Measurements from ENCODE around the gene NDUFV3. TPM values are rescaled to one million over a fixed set of nuclear protein-coding genes. Genes with fewer than 3 reads are reported as not detected.

The NDUFV3 gene
- total RNA-seq, 3 donors from 2014 or later = 49.9 to 62.9 (median 51.1) TPM

DNA sequence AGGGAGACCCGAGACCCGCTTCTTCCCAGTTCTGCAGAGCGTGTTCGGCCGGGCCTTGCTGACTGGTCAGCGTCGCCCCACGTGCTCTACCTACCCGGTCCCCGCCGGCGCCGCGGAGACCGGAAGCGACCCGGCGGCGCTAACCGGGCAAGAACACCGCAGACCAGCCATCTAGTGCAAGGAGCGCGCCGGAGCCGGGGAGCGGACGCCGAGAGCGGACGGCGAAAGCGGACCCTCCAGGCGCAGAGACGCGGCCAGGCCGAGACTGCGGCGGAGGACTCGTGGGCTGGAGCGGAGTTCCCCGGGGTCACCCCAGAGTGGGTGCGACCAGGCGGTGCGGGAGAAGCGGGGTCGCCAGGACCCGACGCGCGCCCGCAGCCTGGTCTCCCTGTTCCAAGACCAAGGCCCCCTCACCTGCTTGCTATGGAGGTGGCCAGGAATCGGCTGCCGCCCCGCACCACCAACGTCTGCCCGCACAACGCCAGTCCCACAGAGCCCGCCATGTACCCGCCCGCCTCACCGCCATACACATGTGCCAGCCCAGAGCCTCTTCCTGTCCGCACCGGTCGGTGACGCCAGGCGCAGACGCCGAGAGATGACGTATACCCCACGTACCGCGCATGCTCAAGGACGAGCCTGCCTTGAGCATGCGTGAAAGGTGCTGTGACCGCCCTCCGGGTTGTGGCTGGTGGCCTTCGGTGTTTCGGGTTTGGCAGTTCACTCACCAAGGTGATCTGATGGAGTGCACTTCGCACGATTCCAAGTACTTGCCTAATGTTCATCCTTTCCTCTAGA, 13.9 kb upstream of the NDUFV3 start, which contains the start of gene WDR4:
Gene WDR4, minus strand, starts transcription at position 547 of the 795 bp plus-strand sequence. Its CDS starts 44 bp downstream, at position 503.
- H3K27ac ChIP-seq = peak within 1 kb of the TSS; percentile 76 to 93
- H3K36me3 ChIP-seq = no peaks in the 10 kb centered on the region
- peak; percentile 97 to 98 for DNase-seq (ENCODE audit: low spot score in 2 of 2)
- no peaks in the 10 kb centered on the region for H3K4me1 ChIP-seq
- peak within 1 kb of the TSS; percentile 90 to 99 (median 98) for H3K4me3 ChIP-seq
- TF ChIP-seq, protein P1, sequence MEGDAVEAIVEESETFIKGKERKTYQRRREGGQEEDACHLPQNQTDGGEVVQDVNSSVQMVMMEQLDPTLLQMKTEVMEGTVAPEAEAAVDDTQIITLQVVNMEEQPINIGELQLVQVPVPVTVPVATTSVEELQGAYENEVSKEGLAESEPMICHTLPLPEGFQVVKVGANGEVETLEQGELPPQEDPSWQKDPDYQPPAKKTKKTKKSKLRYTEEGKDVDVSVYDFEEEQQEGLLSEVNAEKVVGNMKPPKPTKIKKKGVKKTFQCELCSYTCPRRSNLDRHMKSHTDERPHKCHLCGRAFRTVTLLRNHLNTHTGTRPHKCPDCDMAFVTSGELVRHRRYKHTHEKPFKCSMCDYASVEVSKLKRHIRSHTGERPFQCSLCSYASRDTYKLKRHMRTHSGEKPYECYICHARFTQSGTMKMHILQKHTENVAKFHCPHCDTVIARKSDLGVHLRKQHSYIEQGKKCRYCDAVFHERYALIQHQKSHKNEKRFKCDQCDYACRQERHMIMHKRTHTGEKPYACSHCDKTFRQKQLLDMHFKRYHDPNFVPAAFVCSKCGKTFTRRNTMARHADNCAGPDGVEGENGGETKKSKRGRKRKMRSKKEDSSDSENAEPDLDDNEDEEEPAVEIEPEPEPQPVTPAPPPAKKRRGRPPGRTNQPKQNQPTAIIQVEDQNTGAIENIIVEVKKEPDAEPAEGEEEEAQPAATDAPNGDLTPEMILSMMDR (IDR thresholded peaks at IDR 0.05) = no peak
- peak; percentile 85 to 96 (median 85) for TF ChIP-seq POLR2AphosphoS5 (IDR thresholded peaks at IDR 0.05)
- TF ChIP-seq POLR2A (IDR thresholded peaks at IDR 0.05) = peak; percentile 72
- H3K27me3 ChIP-seq = no peaks in the 10 kb centered on the region
- intact Hi-C loops (cut with DNase I; ENCODE audit: low total_unique reads) = no loop called here
- H3K9me3 ChIP-seq = no peaks in the 10 kb centered on the region

DNA sequence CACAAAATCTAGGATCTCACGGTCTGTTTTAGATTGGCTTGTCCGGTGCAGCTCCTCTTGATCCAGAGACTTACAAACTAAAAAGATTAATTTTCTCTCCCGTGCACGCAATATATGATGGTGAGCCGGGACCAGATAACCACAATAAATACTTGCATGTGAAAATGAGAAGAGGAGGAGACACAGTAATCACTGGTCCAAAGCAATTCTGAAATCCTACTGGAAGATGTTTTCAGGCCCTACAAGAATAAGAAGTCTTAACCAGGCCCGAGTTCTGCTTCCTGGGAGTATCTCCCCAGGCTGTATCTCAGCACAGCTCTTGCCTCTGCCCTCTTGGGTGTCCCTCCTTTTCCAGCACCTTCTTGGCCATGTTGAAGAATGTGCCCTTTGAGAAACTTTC, 12.8 kb upstream of the NDUFV3 start:
- DNase-seq (ENCODE audit: low spot score in 2 of 2) = no peak
- intact Hi-C loops (cut with DNase I; ENCODE audit: low total_unique reads) = no loop called here

DNA sequence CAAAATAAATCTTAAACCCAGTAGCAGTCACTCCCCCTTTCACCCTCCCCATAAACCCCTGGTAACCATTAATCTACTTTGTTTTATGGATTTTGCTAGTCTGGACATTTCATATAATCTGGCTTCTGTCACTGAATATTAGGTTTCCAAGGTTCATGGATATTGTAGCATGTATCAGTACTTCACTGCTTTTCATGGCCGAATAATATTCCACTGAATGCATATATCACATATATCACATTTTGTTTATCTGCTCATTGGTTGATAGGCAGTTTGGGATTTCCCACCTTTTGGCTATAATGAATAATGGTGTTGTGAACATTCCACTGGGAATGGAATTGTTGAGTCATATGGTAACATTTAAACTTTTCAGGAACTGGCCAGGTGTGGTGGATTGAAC, 9.2 kb upstream of the NDUFV3 start:
- Histone ChIP-seq H3K27me3 (no peaks in the 10 kb centered on the region), H3K4me3 (no peak overlapping the region), H3K4me1 (no peaks in the 10 kb centered on the region), H3K9me3 (no peaks in the 10 kb centered on the region), H3K27ac (no peak overlapping the region), H3K36me3 (no peaks in the 10 kb centered on the region)
- intact Hi-C loops (cut with DNase I; ENCODE audit: low total_unique reads) = no loop called here
- no peak for DNase-seq (ENCODE audit: low spot score in 2 of 2)
- TF ChIP-seq POLR2AphosphoS5 (IDR thresholded peaks at IDR 0.05) (no peak), POLR2A (IDR thresholded peaks at IDR 0.05) (no peak)
- TF ChIP-seq, protein P1 (IDR thresholded peaks at IDR 0.05) = no peak

More for the DNA sequence above, 12.8 kb upstream of the NDUFV3 start:
- H3K36me3 ChIP-seq = no peaks in the 10 kb centered on the region
- H3K27ac ChIP-seq = no peak overlapping the region
- peak overlapping the region; percentile 90 to 99 (median 98) for H3K4me3 ChIP-seq
- H3K9me3 ChIP-seq = no peaks in the 10 kb centered on the region
- TF ChIP-seq, protein P1 (IDR thresholded peaks at IDR 0.05) = no peak
- no peak for TF ChIP-seq POLR2AphosphoS5 (IDR thresholded peaks at IDR 0.05)
- no peak for TF ChIP-seq POLR2A (IDR thresholded peaks at IDR 0.05)
- H3K4me1 ChIP-seq = no peaks in the 10 kb centered on the region
- no peaks in the 10 kb centered on the region for H3K27me3 ChIP-seq

DNA sequence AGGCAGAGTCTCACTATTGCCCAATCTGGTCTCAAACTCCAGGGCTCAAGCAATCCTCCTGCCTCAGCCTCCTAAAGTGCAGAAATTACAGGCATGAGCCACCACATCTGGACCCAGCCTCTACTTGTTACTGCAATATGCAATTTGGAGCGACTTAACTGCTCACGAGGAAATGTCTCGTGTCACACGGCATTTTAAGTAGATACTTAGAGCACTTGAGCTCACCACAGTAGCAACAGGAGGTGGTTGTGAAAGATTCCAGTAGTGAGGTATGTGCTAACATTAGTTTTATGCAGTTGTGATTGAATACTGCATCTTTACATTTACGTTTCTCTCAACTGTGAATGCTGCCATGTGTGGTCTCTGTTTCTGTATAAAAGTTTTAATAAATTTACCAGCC, 5.8 kb upstream of the NDUFV3 start:
- H3K4me1 ChIP-seq = no peaks in the 10 kb centered on the region
- H3K27ac ChIP-seq = no peak overlapping the region
- no peak overlapping the region for H3K4me3 ChIP-seq
- H3K27me3 ChIP-seq = no peaks in the 10 kb centered on the region
- TF ChIP-seq, protein P1 (IDR thresholded peaks at IDR 0.05) = no peak
- no peak for TF ChIP-seq POLR2A (IDR thresholded peaks at IDR 0.05)
- TF ChIP-seq POLR2AphosphoS5 (IDR thresholded peaks at IDR 0.05) = no peak
- no peaks in the 10 kb centered on the region for H3K36me3 ChIP-seq
- intact Hi-C loops (cut with DNase I; ENCODE audit: low total_unique reads) = no loop called here
- no peaks in the 10 kb centered on the region for H3K9me3 ChIP-seq
- no peak for DNase-seq (ENCODE audit: low spot score in 2 of 2)

DNA sequence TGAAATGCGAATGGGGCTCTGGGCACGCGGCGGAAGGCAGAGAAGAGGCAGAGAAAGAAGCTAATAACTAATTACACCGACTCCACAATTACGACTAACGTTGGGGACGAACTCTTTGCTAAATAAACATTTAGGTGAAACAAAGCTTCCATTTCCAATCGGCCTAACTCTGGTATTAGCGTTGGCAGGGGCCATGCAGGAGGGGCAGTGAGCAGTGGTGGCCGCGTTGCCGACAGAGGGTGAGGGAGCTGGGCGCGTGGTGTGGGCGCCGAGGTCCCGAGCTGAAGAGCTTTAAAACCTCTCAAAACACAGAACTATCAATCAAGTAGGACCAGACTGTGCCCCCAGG, 553 bp upstream of the NDUFV3 start:
- H3K27ac ChIP-seq = peak overlapping the region; percentile 92 to 94
- intact Hi-C loops (cut with DNase I; ENCODE audit: low total_unique reads) = no loop called here

More for the DNA sequence above, 553 bp upstream of the NDUFV3 start:
- H3K27me3 ChIP-seq = no peaks in the 10 kb centered on the region
- H3K4me1 ChIP-seq = no peaks in the 10 kb centered on the region
- H3K36me3 ChIP-seq = no peaks in the 10 kb centered on the region
- DNase-seq (ENCODE audit: low spot score in 2 of 2) = peak in 1 of 2 donors; percentile 25
- H3K4me3 ChIP-seq = peak overlapping the region; percentile 63 to 82 (median 63)
- TF ChIP-seq POLR2A (IDR thresholded peaks at IDR 0.05) = no peak
- TF ChIP-seq, protein P1 (IDR thresholded peaks at IDR 0.05) = no peak
- TF ChIP-seq POLR2AphosphoS5 (IDR thresholded peaks at IDR 0.05) = no peak
- H3K9me3 ChIP-seq = no peaks in the 10 kb centered on the region

Data from breast epithelium (tissue), 4 donors.